SJCRH30 (cell line): ENCODE results near the gene EHBP1. TPM values are rescaled to one million over a fixed set of nuclear protein-coding genes. Genes with fewer than 3 reads are reported as not detected.

ENCODE experiments used
- DNase-seq, 2 experiments: peaks; one replicate each; pipeline ENCODE4 v3.0.0-alpha.2; 2015 to 2020
- H3K27ac ChIP-seq: fragments of 250-450 bp; sonication (Bioruptor Pico); 2 replicates; pipeline ENCODE4 v1.5.1; 2020; ENCODE audit warnings: mild to moderate bottlenecking, moderate library complexity
- H3K27me3 ChIP-seq: fragments of 250-450 bp; sonication (Bioruptor Pico); 2 replicates; pipeline ENCODE4 v1.5.1; 2020; ENCODE audit warnings: mild to moderate bottlenecking, moderate library complexity
- H3K36me3 ChIP-seq: fragments of 250-450 bp; sonication (Bioruptor Pico); 2 replicates; pipeline ENCODE4 v1.5.1; 2020; ENCODE audit warnings: mild to moderate bottlenecking, moderate library complexity
- H3K4me1 ChIP-seq: fragments of 250-450 bp; sonication (Bioruptor Pico); 2 replicates; pipeline ENCODE4 v1.5.1; 2020; ENCODE audit warnings: mild to moderate bottlenecking, moderate library complexity
- H3K4me3 ChIP-seq: fragments of 250-450 bp; sonication (Bioruptor Pico); 2 replicates; pipeline ENCODE4 v1.5.1; 2020; ENCODE audit warnings: mild to moderate bottlenecking, moderate library complexity
- H3K9me3 ChIP-seq: fragments of 250-450 bp; sonication (Bioruptor Pico); replicated peaks from 2 replicates; pipeline ENCODE4 v1.5.1; 2020; ENCODE audit warnings: mild to moderate bottlenecking, moderate library complexity
- total RNA-seq: library from RNA; depleted of rRNA; stranded (reverse); fragments of >200 nt; shearing (Covaris generic); gene quantifications from 2 replicates; pipeline ENCODE4 v1.2.3, GENCODE V29; 2014

The EHBP1 gene
- total RNA-seq, 1 experiment from 2014 or later: 32.7 TPM

DNA sequence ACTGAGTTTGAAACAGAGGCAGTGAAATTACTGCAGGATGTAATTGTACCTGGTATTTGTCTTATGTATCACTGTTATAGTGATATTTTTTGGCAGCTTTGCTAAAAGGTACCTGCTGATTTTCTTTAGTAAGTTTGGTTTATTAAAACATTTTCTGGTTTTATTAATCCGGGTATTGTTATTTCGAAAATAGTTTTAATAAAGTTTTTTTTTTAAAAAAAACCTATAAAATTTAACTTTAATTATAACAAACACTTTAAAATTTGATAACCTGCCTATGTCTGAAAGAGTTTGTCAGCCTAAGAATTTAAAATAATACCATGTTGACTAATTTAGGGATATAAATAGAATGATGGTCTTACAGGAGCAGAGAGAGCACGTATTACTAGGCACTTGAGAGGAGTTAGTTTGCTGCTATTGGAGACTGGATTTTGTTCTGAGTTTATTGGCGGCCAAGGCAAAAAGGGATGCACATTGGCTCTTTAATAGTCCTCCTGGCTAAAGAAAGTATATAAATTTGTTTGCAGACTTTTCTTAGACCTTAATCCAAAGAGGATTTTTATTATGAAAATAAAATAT lies 12.1 kb downstream of the EHBP1 start:
- Histone ChIP-seq H3K36me3 (peaks cover 15% of the 10 kb centered on the region), H3K27ac (no peak overlapping the region), H3K4me1 (no peaks in the 10 kb centered on the region), H3K4me3 (no peak overlapping the region), H3K9me3 (0 out of 2 replicates have a peak, but pooled peaks cover 2% of the 10 kb centered on the region), H3K27me3 (no peaks in the 10 kb centered on the region)
- no peak for DNase-seq

GRCh38 chr2:62718225-62718822 lies 12.8 kb downstream of the EHBP1 start:
- no peaks in the 10 kb centered on the region for H3K4me1 ChIP-seq
- H3K27me3 ChIP-seq: no peaks in the 10 kb centered on the region
- DNase-seq: no peak
- no peak overlapping the region for H3K27ac ChIP-seq
- H3K9me3 ChIP-seq: 0 out of 2 replicates have a peak, but pooled peaks cover 2% of the 10 kb centered on the region
- peaks cover 15% of the 10 kb centered on the region for H3K36me3 ChIP-seq
- no peak overlapping the region for H3K4me3 ChIP-seq

- Histone ChIP-seq H3K36me3 (peaks cover 8% of the 10 kb centered on the region), H3K4me1 (no peaks in the 10 kb centered on the region), H3K27me3 (no peaks in the 10 kb centered on the region), H3K9me3 (no peaks in the 10 kb centered on the region), H3K4me3 (no peak overlapping the region), H3K27ac (no peak overlapping the region)
- DNase-seq: no peak
Observed at GRCh38 chr2:62719757-62720156, 14.2 kb downstream of the EHBP1 start.

DNA sequence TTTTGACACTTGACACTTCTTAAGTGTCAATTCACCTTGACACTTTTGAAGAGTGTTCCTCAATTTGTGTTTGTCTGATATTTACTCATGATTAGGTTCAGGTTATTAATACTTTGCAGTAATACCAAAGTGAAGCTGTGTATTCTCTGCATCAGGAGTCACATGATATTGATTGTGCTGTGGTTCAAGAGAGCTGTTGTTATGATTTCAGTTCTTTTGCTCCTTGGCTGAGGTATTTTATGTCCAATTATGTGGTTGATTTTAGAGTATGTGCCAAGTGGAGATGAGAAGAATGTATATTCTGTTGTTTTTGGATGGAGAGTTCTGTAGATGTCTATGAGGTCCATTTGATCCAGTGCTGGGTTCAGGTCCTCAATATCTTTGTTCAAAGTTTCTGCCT lies 17.2 kb downstream of the EHBP1 start:
- no peak overlapping the region for H3K27ac ChIP-seq
- H3K9me3 ChIP-seq: no peaks in the 10 kb centered on the region
- H3K27me3 ChIP-seq: no peaks in the 10 kb centered on the region
- H3K4me3 ChIP-seq: no peak overlapping the region
- 0 out of 2 replicates have a peak, but pooled peaks cover 4% of the 10 kb centered on the region for H3K36me3 ChIP-seq
- no peak for DNase-seq
- H3K4me1 ChIP-seq: no peaks in the 10 kb centered on the region

- no peak overlapping the region for H3K4me3 ChIP-seq
- no peaks in the 10 kb centered on the region for H3K4me1 ChIP-seq
- no peaks in the 10 kb centered on the region for H3K27me3 ChIP-seq
- no peak for DNase-seq
- 0 out of 2 replicates have a peak, but pooled peaks cover 4% of the 10 kb centered on the region for H3K36me3 ChIP-seq
- no peak overlapping the region for H3K27ac ChIP-seq
- no peaks in the 10 kb centered on the region for H3K9me3 ChIP-seq
Observed at GRCh38 chr2:62723253-62723652, 17.7 kb downstream of the EHBP1 start.

DNA sequence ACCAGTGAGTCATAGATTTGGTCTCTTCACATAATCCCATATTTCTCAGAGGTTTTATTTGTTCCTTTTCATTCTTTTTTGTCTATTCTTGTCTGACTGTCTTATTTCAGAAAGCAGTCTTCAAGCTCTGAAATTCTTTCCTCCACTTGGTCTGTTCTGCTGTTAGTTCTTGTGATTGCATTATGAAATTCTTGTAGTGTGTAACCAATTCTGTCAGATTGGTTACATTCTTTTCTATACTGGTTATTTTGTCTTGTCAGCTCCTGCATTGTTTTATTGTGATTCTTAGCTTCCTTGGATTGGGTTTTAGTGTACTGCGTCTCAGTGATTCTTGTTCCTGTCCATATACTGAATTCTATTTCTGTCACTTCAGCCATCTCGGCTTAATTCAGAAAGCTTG lies 18.6 kb downstream of the EHBP1 start:
- no peaks in the 10 kb centered on the region for H3K9me3 ChIP-seq
- DNase-seq: no peak
- no peak overlapping the region for H3K4me3 ChIP-seq
- no peaks in the 10 kb centered on the region for H3K27me3 ChIP-seq
- H3K27ac ChIP-seq: no peak overlapping the region
- no peaks in the 10 kb centered on the region for H3K4me1 ChIP-seq
- 0 out of 2 replicates have a peak, but pooled peaks cover 4% of the 10 kb centered on the region for H3K36me3 ChIP-seq

DNA sequence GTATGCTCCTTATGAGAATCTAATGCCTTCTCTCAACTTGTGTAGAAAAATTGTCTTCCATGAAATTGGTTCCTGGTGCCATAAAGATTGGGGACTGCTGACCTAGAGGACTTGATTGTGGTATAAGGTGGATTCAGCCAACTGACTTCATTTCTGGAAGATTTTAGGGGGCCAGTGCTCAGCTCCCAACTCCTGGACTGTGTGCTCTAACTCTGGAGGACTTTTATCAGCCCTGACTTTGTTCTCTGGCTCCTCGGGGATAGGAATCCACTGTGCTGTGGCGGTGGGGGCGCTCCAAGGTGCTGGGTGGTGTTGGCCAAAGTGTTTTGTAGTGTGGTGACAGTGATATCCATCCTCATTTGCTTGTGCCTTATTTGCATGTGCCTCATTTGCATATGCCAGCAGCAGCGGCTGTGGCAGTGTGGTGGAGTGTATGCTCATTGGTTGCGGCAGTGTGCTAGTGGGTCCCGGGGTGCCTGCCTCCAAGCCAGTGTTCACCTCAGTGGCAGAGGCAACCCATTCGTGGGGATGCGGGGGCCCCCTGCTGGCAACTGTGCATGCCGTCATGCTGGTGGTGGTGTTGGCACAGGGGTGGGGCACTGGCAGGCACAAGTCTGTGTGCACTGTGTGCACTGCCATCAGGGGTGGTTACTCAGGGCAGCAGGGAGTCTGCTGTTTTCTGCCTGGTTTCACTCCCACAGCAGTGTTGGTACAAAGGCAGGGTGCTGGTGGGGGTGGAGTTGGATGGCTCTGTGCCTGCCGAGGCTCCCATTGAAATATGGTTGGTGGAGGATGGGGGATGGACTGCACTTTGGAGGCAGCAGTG lies 19.6 kb downstream of the EHBP1 start:
- 0 out of 2 replicates have a peak, but pooled peaks cover 4% of the 10 kb centered on the region for H3K36me3 ChIP-seq
- no peaks in the 10 kb centered on the region for H3K27me3 ChIP-seq
- H3K27ac ChIP-seq: no peak overlapping the region
- H3K9me3 ChIP-seq: no peaks in the 10 kb centered on the region
- no peak overlapping the region for H3K4me3 ChIP-seq
- no peak for DNase-seq
- no peaks in the 10 kb centered on the region for H3K4me1 ChIP-seq

DNA sequence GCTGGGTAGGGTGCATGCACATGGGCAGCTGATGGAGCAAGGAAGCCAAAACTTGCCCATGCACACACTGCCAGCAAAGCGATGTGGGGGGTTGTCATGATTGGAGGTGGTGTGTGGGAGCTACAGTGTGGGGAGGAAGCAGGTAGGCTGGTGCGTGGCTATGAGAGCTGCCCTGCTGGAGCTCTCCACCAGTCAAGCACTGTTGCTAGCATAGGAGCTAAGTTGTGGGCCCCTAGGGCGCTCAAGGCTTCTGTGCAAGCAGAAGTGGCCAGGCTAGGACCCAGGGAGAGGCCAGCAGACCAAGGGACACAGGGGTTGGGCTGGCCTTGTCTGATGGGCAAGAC lies 20.2 kb downstream of the EHBP1 start:
- no peak overlapping the region for H3K4me3 ChIP-seq
- H3K27me3 ChIP-seq: no peaks in the 10 kb centered on the region
- no peak overlapping the region for H3K27ac ChIP-seq
- H3K4me1 ChIP-seq: no peaks in the 10 kb centered on the region
- DNase-seq: no peak
- H3K9me3 ChIP-seq: no peaks in the 10 kb centered on the region
- 0 out of 2 replicates have a peak, but pooled peaks cover 4% of the 10 kb centered on the region for H3K36me3 ChIP-seq

GRCh38 chr2:62727259-62727867 lies 21.9 kb downstream of the EHBP1 start:
- H3K27me3 ChIP-seq: no peaks in the 10 kb centered on the region
- H3K27ac ChIP-seq: no peak overlapping the region
- H3K4me3 ChIP-seq: no peak overlapping the region
- H3K9me3 ChIP-seq: no peaks in the 10 kb centered on the region; the same call in 1 of the 2 replicates
- no peaks in the 10 kb centered on the region for H3K4me1 ChIP-seq
- no peaks in the 10 kb centered on the region for H3K36me3 ChIP-seq
- no peak for DNase-seq

DNA sequence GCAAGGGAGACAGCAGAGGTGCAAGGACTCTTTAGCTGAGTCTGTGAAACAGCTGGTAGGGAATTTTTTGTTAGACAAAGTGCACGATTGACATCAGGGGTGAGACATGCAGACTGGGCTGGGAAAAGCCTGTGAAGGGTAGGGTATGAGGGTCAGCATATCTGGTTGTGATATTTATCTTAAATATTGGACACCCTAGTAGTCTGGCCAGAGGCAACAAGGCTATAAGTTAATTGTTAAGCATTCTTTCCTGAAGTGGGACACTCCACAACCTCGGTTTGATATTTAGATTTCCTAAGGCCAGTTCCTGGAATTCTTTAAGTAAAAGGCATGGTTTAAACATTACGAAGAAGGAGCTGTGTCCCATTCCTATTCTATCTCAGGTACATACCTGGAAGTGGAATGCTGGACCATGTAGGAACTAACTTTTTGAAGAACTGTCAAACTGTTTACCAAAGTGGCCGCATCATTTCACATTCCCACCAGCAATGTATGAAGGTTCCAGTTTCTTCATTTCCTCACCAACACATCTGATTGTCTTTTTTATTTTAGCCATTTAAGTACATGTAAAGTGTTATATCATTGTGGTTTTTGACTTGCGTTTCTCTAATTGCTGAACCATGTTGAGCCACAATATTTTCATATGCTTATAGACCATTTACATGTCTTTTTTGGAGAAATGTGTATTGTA lies 22.5 kb downstream of the EHBP1 start:
- Histone ChIP-seq H3K27me3 (no peaks in the 10 kb centered on the region), H3K4me1 (no peaks in the 10 kb centered on the region), H3K9me3 (no peaks in the 10 kb centered on the region; the same call in 1 of the 2 replicates), H3K36me3 (no peaks in the 10 kb centered on the region), H3K27ac (no peak overlapping the region), H3K4me3 (no peak overlapping the region)
- DNase-seq: no peak

- H3K4me1 ChIP-seq: no peaks in the 10 kb centered on the region
Observed at GRCh38 chr2:62731275-62731674, 25.8 kb downstream of the EHBP1 start.

DNA sequence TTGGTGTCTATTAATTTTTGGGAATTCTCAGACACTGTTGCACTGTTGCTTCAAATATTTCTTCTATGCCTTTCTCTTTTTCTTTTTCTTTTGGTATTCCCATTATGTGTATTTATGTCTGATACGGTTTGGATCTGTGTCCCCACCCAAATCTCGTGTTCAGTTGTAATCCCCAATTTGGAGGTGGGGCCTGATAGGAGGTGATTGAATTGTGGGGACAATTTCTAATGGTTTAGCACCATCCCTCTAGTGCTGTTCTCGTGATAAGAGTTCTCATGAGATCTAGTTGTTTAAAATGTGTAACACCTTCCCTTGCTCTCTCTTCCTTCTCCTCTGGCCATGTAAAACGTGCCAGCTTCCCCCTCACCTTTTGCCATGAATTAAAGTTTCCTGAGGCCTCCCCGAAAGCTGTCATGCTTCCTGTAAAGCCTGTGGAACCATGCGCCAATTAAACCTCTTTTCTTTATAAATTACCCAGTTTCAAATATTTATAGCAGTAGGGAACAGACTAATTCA lies 26.8 kb downstream of the EHBP1 start:
- H3K36me3 ChIP-seq: no peaks in the 10 kb centered on the region
- no peak for DNase-seq
- H3K27me3 ChIP-seq: no peaks in the 10 kb centered on the region
- no peak overlapping the region for H3K4me3 ChIP-seq
- no peak overlapping the region for H3K27ac ChIP-seq
- H3K4me1 ChIP-seq: no peaks in the 10 kb centered on the region
- no peaks in the 10 kb centered on the region; the same call in 1 of the 2 replicates for H3K9me3 ChIP-seq

More at GRCh38 chr2:62731275-62731674, 25.8 kb downstream of the EHBP1 start:
- Histone ChIP-seq H3K27me3 (no peaks in the 10 kb centered on the region), H3K27ac (no peak overlapping the region), H3K9me3 (no peaks in the 10 kb centered on the region; the same call in 1 of the 2 replicates), H3K4me3 (no peak overlapping the region), H3K36me3 (no peaks in the 10 kb centered on the region)
- DNase-seq: no peak

DNA sequence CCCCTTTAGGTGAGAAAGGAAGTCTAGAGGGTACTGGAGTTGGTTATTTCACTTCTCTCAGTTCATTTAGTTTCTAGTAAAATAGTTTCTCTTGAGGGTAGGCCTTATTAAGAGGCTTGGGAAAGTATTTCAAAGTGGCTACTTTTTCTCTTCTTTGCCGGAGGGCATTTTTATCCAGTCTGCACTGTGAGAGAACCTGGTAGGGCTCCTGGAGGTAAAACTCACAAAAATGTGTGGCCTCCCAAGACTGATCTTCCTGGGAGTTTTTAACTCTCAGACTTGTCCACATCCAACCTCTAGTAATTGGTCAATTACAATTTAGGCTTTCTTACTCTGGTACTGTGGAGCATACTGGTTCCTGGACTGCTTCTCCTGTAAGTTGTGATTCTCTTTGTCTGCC lies 28.0 kb downstream of the EHBP1 start:
- H3K9me3 ChIP-seq: no peaks in the 10 kb centered on the region; the same call in 1 of the 2 replicates
- no peak for DNase-seq
- no peak overlapping the region for H3K4me3 ChIP-seq
- no peaks in the 10 kb centered on the region for H3K36me3 ChIP-seq
- no peaks in the 10 kb centered on the region for H3K27me3 ChIP-seq
- H3K4me1 ChIP-seq: no peaks in the 10 kb centered on the region
- no peak overlapping the region for H3K27ac ChIP-seq

DNA sequence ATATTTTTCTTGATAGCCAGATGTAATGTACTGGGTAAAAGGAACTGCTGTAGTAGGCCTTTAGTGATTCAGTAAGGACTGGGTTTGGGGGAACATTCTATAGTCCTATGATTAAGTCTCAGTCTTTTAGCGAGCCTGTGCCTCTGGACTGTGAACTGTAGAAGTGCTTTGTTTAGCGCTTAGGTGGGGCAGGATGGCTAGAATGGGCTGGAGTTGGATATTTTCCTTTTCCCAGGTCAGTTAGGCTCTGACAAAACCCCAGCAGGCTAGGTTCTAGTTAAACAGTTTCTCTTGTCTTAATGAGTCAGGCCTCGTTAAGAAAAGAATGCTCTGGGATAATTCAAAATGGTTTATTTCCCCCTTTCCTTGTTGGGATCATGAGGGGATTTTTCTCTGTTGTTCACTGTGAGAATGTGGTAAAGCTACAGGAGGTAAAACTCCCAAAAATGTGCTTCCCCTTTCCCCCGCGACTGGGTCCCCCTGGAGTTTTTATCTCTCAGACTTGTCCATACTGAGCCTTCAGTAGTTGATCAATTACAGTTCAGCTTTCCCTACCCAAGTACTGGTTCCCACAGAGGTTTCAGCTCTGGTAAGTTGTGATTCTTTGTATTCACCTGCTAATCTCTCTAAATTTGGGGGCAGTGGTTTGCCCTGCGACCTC lies 31.5 kb downstream of the EHBP1 start:
- DNase-seq: no peak
- no peak overlapping the region for H3K4me3 ChIP-seq
- no peaks in the 10 kb centered on the region for H3K27me3 ChIP-seq
- no peak overlapping the region for H3K27ac ChIP-seq
- no peaks in the 10 kb centered on the region; the same call in 1 of the 2 replicates for H3K36me3 ChIP-seq
- no peaks in the 10 kb centered on the region for H3K9me3 ChIP-seq
- H3K4me1 ChIP-seq: no peaks in the 10 kb centered on the region
